NCI-H1105 treated with DMSO at 0.1 percent for 48 hours (cell line): ENCODE results near the gene IL20.
A peak's percentile ranks its signal among the peaks of the same experiment; 100 is the strongest.

Experiments
- DNase-seq: peaks from one replicate; lab custom pipeline; 2025; lab: John Stamatoyannopoulos, UW

Gene IL20

DNA sequence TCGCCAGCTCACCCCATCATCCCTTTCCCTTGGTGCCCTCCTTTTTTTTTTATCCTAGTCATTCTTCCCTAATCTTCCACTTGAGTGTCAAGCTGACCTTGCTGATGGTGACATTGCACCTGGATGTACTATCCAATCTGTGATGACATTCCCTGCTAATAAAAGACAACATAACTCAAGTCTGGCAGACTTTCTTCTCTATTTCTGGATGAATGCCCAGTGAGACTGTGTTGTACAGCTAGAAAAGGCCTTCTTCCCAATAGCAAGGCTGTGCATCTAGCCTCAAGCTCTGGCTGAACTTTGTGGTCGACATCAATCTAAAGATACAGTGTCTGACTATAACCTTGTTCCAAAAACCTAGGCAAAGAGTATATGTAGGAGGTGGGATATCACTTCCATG, 38.3 kb downstream of the IL20 start:
- DNase-seq: no peak

DNA sequence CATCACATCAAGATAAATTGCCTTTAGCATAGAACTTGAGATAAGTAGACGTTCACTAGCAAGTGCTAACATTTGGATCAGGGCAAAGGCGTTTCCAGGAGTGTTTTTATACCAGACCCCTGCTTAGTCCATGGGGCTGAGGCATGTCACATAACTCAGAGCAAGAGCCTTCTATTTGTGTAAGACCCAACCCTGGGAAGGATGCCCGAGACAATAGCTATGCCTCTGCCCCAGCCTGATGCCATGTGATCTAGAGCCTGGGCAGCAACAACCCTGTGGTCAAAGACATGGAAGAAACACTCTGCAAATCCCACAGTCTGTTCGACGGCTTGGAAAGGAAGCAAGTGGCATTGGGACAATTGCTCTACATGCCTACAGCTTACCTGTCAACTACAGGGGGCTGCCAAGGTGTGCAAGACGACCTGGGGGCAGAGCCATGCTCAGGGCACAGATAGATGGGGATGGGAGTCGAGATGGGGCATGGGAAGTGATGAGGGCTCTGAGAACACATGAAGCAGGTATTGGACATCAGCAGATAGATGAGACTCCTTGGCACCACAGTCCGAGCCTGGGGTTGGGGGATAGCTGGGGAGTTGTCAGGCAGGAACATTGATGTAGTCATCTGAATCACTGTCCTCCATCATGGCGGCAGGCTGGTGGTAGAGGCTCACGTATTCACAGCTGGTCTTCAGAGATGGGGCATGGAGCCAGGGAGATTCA, 39.2 kb downstream of the IL20 start:
- DNase-seq: no peak

DNA sequence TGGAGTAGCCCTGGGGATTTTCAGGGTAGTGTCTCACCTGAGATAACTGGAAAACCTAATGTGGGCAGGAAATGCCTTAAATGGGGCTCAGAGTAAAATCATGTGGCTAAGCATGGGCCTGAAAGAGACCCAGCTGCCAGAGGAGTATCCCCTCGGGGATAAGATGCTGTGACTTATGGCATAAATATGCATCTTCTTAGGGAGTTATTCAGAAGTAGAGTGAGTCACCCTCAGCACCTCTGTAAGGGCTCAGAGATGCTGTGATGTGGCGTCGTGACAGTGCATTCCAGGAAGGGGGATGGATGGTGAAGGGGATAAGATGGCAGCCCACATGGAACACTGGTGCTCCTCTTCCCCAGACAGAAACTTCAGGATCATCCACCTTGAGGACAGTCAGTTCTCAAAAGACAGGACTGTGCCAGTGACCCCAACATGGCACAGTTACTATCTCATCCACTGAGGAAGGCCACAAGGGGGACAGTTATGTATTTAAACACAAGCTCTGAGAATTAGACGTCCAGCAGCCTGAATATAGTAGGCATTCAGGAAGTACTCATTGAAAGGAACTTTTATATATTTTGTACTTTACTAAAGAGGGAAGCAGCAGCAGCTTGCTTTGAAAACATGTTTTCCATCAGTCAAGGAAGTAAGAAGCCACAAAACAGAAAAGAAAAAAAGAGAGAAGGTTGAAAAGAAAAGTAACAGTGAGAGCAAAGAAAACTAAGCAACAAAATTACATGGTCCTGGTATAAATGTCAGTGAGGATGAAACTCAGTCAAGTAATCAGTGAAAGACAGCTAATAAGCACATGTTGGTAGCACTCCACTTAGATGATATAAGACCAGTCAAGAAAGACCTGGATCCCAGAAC, 40.1 kb downstream of the IL20 start:
- DNase-seq: no peak

DNA sequence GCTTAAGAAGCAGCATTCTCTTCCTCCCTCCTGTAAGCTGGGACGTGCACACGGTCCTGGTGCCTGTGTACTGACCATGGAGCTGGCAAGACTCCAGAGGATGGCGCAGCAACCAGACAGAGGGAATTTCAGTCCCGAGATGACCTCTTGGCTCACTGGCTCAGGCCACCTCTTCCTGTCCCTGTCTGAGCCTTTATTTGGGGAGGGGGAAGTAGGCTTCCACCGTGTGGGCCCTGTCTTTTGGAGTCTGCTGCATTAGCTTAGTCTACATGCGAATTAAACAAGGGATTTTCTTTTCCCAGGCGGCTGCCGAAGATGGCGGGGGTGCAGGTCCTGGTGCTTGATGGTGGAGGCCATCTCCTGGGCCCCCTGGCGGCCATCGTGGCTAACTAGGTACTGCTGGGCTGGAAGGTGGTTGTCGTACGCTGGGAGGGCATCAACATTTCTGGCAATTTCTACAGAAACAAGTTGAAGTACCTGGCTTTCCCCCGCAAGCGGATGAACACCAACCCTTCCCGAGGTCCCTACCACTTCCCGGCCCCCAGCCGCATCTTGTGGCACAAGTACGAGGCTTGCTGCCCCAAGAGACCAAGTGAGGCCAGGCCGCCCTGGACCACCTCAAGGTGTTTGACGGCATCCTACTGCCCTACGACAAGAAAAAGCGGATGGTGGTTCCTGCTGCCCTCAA, 42.0 kb downstream of the IL20 start:
- no peak for DNase-seq

DNA sequence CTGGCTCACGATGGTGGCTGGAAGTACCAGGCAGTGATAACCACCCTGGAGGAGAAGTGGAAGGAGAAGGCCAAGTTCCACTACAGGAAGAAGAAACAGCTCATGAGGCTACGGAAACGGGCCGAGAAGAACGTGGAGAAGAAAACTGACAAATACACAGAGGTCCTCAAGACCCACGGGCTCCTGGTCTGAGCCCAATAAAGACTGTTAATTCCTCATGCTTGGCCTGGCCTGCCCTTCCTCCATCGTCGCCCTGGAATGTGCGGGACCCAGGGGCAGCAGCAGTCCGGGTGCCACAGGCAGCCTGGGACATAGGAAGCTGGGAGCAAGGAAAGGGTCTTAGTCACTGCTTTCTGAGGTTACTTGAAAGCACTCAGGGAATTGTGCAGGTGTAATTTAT, 42.6 kb downstream of the IL20 start:
- no peak for DNase-seq

DNA sequence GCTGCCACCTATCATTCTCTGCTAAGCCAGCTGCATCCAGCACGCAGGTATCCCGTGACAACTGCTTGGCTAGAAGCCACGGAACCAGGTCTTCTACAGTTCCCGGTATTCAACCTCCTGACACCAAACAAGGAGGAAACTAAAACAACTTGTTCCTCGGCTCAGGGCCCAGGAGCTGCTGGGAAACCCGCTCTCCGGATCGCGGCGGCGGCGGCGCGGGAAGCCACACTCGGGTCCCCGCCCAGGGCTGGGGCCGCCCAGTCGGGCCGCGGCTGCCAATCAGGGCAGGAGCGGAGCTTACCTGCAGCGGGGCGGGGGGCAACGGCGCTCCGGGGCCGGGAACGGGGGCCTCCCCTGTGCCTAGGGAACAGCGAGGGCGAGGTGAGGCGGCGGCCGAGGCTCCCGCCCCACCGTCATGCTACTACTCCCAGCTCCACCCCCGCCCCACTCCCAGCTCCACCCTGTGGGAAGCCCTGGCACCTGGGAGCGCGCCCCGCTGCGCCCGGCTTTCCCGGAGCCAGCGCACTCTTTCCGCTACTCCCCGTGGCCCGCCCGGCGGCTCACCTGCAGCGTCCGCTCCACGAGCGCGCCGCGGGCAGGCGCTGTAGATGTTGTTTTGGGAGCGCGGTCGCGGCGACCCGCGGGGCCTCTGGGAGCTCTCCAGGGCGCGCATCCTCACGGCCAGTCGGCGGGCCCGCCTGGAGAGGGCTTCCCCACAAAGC, 43.9 kb downstream of the IL20 start:
- peak; percentile 90 for DNase-seq

DNA sequence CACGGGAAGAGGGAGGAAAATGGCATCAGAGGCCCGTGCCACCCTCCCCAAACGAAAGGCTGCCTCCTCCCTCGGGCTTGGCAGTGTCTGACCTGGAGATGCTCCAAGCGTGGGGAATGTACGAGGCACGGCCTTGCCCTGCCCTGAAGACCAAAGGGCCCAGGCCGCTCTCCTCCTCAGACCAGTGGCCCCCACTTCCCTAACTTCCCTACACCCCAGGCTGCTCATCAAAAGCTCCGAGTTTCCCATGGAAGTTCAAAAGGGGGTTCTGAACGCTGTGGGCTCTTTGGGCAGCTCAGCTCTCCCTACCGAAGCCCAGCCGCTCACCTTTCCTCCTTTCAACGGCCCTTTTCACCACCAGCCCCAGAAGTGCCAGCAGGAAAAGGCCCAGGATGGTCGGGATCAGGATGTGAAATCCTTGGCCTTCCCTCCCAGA, 44.5 kb downstream of the IL20 start:
- DNase-seq: no peak

DNA sequence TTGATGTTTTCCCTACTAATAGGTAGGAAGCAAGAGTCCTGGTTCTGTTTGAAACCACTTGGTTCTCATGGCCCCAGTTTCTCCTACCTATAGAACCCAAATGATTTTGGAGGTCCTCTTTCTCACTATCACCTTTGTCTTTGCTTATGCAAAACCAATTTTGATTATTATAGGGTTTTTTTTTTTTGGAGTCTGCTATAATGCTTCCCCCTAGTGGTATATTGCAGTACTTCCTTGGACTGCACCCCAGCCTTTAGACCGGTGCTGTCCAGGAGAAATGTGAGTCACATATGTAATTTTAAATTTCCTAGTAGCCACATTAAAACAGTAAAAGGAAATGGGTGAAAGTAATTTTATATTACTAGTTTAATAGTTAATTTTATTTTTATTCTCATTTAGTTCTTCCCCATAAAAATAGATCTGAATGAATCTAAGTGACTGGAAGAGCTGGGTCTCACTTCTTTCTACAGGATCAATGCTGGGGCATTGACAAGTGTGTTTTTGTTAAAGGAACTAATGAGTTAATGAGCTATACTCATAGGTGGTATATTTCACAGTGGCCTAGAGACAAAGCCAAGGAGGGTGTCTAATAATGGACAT, 45.7 kb downstream of the IL20 start:
- DNase-seq: peak; percentile 65

DNA sequence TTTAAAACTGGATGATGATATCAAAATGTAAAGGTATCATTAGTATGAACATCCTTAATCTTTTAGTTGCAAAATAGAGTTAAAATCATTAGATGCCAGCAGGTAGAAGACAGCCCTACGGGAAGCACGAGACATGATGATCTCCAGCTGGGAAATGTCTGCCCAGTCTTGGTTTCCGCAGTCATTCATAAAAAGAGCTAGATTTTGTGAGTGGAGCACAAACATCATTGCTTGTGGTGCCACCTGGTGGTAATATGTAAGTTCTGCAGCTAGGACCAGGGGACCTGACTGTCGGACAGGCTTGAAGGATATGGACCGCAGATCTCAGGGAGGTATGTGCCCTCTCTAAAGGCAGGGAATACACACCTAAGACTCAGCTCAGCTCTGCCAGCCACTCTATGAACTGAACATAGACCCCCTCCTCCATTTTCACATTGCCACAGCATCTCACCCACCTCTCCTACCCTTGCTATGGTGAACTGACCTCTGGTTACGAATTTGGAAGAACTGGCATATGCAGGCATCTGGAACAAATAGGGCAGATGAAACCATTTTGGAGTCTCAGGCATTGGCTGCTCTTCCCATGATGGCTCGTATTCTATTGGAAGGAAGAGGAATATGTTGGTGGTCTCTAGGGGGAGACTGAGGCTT, 47.1 kb downstream of the IL20 start:
- DNase-seq: peak; percentile 80

DNA sequence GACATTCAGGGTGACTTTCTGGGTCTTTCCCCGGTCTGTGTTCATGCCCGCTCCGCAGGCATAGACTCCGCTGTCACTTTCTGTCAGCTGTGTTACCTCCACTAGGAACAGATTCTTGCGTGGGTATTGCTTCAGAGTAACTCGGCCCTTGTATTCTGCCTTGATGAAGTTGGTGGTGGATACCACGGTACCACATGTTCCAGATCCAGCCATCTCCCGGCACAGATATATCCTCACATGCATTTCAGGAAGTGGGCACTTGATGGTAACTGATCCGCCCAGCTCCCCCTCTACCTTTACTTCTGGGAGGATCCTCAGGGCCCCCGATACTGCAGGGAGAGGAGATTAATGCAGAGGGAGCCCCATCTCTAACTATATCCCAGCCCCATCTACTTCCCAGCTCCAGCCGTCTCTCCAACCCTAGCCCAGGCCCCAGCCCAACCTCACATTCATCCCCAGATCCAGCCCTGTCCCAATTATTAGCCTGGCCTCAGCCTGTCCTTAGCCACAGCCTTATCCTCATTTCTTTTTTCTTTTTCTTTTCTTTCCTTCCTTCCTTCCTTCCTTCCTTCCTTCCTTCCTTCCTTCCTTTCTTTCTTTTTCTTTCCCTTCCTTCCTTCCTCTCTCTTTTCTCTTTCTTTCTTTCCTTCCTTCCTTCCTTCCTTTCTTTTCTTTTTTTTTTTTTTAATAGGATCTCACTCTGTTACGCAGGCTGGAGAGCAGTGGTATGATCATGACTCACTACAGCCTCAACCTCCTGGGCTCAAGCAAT, 48.5 kb downstream of the IL20 start:
- DNase-seq: no peak

DNA sequence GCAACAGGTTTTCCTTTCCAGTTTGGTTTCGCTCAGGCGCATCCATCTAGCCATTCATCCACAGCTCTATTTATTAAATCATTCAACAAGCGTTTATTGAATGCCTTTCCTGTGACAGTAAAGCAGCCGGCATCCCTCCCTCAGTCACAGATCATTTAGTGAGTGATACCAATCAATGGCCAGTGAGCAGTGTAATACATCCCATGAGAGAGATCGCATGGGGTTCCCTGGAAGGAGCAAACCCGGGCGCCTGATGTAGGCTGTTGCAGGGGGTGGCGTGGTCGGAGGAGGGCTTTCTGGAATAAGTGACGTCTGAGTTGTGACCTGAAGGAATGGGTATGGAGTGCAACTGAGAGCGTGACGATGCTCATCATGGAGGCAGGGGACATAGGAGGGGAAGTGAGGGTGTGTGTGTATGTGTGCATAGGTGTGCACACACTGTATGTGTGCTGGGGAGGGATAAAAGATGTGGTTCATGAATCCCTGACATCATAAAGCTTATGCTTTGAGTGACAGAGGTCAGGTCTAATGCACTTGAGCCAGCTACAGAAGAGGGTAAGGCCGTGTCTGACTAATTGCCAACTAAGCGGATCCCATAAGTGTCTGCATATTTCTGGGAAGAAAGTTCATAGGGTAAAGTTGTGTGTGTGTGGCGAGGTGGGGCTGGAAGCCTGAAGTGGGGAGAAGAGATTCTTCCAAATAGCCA, 49.8 kb downstream of the IL20 start:
- no peak for DNase-seq

DNA sequence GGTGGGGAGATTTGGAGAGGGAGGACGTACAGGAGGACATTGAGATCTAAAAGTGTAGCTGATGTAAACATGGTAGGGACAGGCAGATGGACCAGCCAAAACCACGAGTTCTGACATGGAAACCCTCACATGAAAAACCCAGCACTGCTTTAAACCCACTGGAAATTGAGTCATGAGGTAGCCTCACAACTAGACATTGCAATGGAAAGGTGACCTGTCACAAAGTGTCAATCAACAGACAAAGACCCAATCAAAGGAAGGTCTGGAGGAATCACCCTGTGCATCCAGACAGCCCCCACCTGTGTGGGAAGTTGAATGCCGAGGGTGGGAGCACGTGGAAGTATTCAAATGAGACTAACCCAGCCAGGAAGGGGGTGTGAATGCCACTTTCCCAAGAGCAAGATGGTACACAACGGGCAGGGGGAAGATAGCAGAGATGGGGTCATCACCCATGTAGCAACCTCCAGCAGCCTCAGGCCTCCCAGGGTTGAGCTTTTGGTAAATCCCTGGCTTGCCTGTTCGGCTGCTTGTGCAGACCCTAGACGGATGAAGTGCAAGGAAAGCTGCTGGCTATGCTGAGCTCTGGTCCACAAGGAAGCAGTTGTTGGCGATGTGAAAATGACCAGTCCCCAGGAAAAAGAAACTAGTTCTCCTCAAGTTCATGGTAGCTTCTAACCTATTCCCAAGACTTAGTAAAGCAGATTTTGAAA, 50.7 kb downstream of the IL20 start:
- no peak for DNase-seq

DNA sequence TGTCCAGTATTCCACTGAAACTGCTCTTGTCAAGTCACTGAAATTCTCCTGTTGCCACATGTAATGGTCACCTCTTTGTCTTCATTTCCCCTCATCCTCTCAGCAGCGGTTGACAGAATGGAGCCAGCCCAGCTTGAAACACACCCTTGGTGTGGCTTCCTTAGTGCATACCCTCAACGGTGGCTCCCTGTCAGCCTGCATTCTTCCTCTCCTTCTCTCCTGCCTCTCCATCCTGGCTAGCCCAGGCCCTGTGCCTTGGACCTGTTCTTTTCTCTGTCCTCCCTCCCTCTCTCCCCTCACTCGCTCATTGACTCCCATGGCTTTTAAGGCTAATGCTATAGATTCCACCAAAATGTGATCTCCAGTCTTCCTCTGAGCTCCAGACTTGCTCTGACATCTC, 52.7 kb downstream of the IL20 start:
- DNase-seq: no peak
